HepG2 (cell line): ENCODE data around the gene TENM3. TPM values are rescaled to one million over a fixed set of nuclear protein-coding genes. Genes with fewer than 3 reads are reported as not detected.

ENCODE experiments used
- HIC2 ChIP-seq: sonication (generic); formaldehyde crosslinking; IDR thresholded peaks from 2 replicates; pipeline ENCODE4 v1.9.0; 2022; ENCODE audit warnings: low read depth, missing genetic modification reagents
- MTF2 ChIP-seq: sonication (generic); formaldehyde crosslinking; IDR thresholded peaks from 2 replicates; pipeline ENCODE4 v1.5.0; 2020; ENCODE audit warnings: missing genetic modification reagents, borderline replicate concordance
- PATZ1 ChIP-seq: sonication (generic); formaldehyde crosslinking; IDR thresholded peaks from 2 replicates; pipeline ENCODE4 v1.4.0; 2020; ENCODE audit warnings: missing genetic modification reagents
- STAG1 ChIP-seq: sonication (generic); formaldehyde crosslinking; IDR thresholded peaks from 2 replicates; pipeline ENCODE4 v1.4.0; 2020; ENCODE audit warnings: missing genetic modification reagents
- ZNF687 ChIP-seq: sonication (generic); formaldehyde crosslinking; IDR thresholded peaks from 2 replicates; pipeline ENCODE4 v1.5.1; 2020; ENCODE audit warnings: mild to moderate bottlenecking, missing genetic modification reagents, moderate library complexity
- ZNF703 ChIP-seq: sonication (generic); formaldehyde crosslinking; IDR thresholded peaks from 2 replicates; pipeline ENCODE4 v1.5.1; 2020; ENCODE audit warnings: missing genetic modification reagents, mild to moderate bottlenecking, moderate library complexity, borderline replicate concordance
- ZNF777 ChIP-seq: sonication (generic); formaldehyde crosslinking; IDR thresholded peaks from 2 replicates; pipeline ENCODE4 v1.4.0; 2020; ENCODE audit warnings: missing genetic modification reagents
- polyA plus RNA-seq, 8 experiments: library from polyadenylated mRNA; depleted of rRNA in 3 of 8; stranded (reverse) in 7 of 8; unstranded in 1 of 8; fragments of >200 nt; fragmentation: Illumina TruSeq in 4 of 8; extraction: Trizol in 4 of 8; gene quantifications; 2 replicates each; pipeline versions ENCODE4 v1.2.1 to v1.2.3, GENCODE V29; 2011 to 2016; ENCODE audit warnings: low read depth in 4 of 8, missing spikeins in 1 of 8, mixed read lengths in 1 of 8; ENCODE audit not compliant: insufficient read depth in 1 of 8
- total RNA-seq, 5 experiments: library from RNA; depleted of rRNA; stranded (reverse); fragments of >200 nt; fragmentation: Illumina TruSeq; extraction: Trizol; gene quantifications; 2 replicates each; pipeline ENCODE4 v1.2.3, GENCODE V29; 2016; ENCODE audit warnings: low read depth in 1 of 5
- TF ChIP-seq, protein P1 (sequence below): sonication (generic); formaldehyde crosslinking; conservative IDR thresholded peaks from 2 replicates; pipeline ENCODE4 v1.8.0; 2022; ENCODE audit warnings: mild to moderate bottlenecking, moderate library complexity, missing genetic modification reagents
- TF ChIP-seq, protein P2 (sequence below): sonication (generic); formaldehyde crosslinking; IDR thresholded peaks from 2 replicates; pipeline ENCODE4 v1.9.0; 2021; ENCODE audit warnings: missing genetic modification reagents, borderline replicate concordance

Gene TENM3
- total and polyA plus RNA-seq, 2 of the 13 experiments (the other 11 are each of a cell fraction or from before 2014, with no cell fraction given) = 0.04 TPM; not detected in 1

DNA sequence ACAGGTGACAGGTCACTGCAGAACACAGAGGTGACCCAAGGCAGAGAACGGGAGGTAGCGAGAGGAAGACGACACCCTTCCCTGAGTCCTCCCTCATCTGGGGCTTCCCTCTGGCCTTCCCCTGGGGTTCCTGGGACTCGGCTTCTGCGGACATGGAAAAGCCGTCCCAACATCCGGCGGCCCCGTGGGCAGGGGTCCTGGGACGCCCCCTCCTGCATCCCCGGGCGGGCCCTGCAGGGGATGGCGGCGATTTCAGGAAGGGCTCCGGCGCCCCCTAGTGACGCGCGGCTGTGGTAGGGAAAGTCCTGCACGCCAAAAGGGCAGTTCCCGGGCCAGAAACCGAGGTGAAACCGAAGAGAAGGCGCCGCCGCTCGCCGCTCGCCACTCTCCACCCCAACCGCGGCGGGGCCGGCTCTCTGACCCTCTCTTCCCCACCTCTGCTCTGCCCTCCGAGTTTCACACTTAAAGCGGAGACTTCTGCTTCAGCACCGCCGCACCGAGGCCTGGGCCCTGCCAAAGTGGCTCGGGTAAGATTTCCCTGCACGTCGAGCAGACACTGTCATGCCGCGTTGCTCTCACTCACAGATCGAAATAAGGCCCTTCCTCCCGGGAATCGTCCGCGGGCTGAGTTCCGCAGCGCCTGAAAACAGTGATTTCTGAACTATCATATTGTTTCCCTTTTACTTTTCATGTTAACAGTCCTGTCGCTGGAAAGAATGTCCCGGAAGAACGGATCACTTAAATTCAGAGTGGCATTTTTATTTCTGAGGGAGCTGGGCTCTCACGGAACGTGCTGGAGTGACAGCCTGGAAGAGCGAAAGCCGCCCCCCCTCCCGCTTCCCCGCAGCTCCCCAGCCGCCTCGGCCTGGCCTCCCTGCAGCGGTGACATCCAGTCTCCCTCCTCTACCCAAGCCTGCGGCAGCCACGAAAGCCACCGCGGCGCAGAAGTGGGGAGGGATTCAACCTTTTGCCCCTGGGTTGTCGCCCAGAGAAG is 563.4 kb downstream of the TENM3 start (continued):
- TF ChIP-seq HIC2 (CRISPR knock-in tag) = no peak
- TF ChIP-seq ZNF777 (CRISPR knock-in tag) = peak; percentile 97
- TF ChIP-seq ZNF703 (CRISPR knock-in tag) = no peak
- TF ChIP-seq PATZ1 (CRISPR knock-in tag) = peak; percentile 54
- peak; percentile 92 for TF ChIP-seq STAG1
- peak; percentile 53; the same call in 1 of the 2 replicates for TF ChIP-seq ZNF687
- TF ChIP-seq, protein P1, sequence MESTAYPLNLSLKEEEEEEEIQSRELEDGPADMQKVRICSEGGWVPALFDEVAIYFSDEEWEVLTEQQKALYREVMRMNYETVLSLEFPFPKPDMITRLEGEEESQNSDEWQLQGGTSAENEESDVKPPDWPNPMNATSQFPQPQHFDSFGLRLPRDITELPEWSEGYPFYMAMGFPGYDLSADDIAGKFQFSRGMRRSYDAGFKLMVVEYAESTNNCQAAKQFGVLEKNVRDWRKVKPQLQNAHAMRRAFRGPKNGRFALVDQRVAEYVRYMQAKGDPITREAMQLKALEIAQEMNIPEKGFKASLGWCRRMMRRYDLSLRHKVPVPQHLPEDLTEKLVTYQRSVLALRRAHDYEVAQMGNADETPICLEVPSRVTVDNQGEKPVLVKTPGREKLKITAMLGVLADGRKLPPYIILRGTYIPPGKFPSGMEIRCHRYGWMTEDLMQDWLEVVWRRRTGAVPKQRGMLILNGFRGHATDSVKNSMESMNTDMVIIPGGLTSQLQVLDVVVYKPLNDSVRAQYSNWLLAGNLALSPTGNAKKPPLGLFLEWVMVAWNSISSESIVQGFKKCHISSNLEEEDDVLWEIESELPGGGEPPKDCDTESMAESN (CRISPR knock-in tag) = no peak
- TF ChIP-seq, protein P2, sequence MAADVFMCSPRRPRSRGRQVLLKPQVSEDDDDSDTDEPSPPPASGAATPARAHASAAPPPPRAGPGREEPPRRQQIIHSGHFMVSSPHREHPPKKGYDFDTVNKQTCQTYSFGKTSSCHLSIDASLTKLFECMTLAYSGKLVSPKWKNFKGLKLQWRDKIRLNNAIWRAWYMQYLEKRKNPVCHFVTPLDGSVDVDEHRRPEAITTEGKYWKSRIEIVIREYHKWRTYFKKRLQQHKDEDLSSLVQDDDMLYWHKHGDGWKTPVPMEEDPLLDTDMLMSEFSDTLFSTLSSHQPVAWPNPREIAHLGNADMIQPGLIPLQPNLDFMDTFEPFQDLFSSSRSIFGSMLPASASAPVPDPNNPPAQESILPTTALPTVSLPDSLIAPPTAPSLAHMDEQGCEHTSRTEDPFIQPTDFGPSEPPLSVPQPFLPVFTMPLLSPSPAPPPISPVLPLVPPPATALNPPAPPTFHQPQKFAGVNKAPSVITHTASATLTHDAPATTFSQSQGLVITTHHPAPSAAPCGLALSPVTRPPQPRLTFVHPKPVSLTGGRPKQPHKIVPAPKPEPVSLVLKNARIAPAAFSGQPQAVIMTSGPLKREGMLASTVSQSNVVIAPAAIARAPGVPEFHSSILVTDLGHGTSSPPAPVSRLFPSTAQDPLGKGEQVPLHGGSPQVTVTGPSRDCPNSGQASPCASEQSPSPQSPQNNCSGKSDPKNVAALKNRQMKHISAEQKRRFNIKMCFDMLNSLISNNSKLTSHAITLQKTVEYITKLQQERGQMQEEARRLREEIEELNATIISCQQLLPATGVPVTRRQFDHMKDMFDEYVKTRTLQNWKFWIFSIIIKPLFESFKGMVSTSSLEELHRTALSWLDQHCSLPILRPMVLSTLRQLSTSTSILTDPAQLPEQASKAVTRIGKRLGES (CRISPR knock-in tag) = no peak
- 0 out of 2 replicates have a peak, but pooled peaks have one; percentile 53 for TF ChIP-seq MTF2 (CRISPR knock-in tag)
